Measurements from ENCODE around the gene ALLC. TPM values are rescaled to one million over a fixed set of nuclear protein-coding genes. Genes with fewer than 3 reads are reported as not detected.

The ALLC gene
- total and polyA plus RNA-seq, 8 donors = not detected

DNA sequence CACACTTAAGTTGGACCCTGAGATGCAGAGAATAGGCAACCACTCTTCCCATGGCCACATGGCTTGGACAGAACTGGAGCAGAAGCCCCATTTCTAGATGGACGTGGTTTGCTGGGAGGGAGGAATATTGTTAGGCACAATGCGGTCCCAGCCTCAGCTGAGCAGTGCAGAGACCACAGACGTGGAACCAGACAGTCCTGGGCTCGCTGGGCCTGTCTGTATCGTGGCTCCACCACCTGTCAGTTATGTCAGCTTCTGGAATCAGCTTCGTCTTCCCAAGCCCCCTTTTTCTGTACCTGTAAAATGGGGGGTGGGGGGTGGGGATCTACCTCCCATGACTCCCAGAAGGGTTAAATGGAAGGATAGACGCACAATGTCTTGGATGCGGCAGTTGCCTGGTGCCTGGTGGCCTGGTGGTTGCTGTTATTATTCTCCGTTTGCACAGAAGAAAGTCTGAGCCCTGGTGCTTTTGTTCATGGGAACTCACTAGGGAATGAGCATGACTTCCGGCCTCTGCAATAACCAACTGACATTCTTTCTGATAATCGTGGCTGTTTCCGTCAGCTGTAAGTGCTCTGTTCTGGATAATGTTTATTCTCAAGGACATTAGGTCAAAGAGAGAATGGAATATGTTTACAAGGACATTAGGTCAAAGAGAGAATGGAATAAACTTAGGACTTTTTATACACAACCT lies 31.7 kb upstream of the ALLC start:
- WGBS, 5 donors = 49 to 67% (median 53%) methylated on average over 12 of the region's 12 CpGs
- DNase-seq = peak; percentile 17 to 73

DNA sequence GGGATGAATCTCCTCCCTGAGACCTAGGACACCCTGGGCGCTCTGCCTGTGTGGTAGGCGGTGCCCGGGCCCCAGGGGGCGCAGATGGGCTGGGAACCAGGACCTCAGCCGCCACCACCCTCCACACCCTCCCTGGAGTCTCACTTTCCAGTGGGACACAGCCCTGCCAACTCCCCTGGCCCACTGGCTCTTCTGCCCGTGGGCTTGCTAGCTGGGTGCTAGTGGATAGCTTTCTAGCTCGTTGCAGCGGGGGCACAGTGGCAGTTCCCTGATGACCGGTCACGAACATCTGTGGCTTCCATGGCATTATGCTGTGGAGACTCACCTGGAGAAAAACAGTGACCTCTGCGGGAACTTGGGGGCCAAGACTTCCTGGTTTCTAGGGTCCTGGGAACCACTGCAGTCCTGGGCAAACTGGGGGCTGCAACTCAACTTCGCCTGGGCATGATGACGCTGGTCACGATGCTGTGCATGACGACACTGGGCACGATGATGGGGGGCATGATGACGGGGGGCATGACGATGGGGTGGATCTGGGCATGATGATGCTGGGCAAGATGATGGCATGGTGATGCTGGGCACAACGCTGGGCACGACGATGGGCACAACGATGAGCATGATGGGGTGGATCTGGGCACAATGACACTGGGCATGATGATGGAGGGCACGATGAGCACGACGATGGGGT lies 31.0 kb upstream of the ALLC start:
- WGBS, 5 donors = 69 to 87% (median 84%) methylated on average over 23 to 25 of the region's 25 CpGs
- Histone ChIP-seq H3K4me3 (no peak overlapping the region), H3K4me1 (peaks cover 0 to 8% (median 0%) of the 10 kb centered on the region in 4 donors), H3K9me3 (peaks cover 0 to 5% (median 0%) of the 10 kb centered on the region in 4 donors), H3K27ac (peak overlapping the region in 4 of 5 donors; percentile 5 to 64 (median 48)), H3K36me3 (no peaks in the 10 kb centered on the region), H3K27me3 (peaks cover 0 to 7% (median 0%) of the 10 kb centered on the region in 3 donors)
- TF ChIP-seq POLR2AphosphoS5 (IDR thresholded peaks at IDR 0.05) (no peak), EP300 (IDR thresholded peaks at IDR 0.05) (no peak), POLR2A (IDR thresholded peaks at IDR 0.05) (no peak)
- TF ChIP-seq, protein P1, sequence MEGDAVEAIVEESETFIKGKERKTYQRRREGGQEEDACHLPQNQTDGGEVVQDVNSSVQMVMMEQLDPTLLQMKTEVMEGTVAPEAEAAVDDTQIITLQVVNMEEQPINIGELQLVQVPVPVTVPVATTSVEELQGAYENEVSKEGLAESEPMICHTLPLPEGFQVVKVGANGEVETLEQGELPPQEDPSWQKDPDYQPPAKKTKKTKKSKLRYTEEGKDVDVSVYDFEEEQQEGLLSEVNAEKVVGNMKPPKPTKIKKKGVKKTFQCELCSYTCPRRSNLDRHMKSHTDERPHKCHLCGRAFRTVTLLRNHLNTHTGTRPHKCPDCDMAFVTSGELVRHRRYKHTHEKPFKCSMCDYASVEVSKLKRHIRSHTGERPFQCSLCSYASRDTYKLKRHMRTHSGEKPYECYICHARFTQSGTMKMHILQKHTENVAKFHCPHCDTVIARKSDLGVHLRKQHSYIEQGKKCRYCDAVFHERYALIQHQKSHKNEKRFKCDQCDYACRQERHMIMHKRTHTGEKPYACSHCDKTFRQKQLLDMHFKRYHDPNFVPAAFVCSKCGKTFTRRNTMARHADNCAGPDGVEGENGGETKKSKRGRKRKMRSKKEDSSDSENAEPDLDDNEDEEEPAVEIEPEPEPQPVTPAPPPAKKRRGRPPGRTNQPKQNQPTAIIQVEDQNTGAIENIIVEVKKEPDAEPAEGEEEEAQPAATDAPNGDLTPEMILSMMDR (IDR thresholded peaks at IDR 0.05) = no peak
- DNase-seq = peak in 1 of 2 donors; percentile 23
- intact Hi-C loops (cut with DNase I; ENCODE audit: low total_unique reads) = no loop called here

More for the DNA sequence above, 31.7 kb upstream of the ALLC start:
- no peaks in the 10 kb centered on the region for H3K36me3 ChIP-seq
- peak in 2 of 3 donors; percentile 38 to 62 for TF ChIP-seq POLR2AphosphoS5 (IDR thresholded peaks at IDR 0.05)
- TF ChIP-seq EP300 (IDR thresholded peaks at IDR 0.05) = no peak
- H3K9me3 ChIP-seq = peaks cover 0 to 5% (median 0%) of the 10 kb centered on the region in 4 donors
- no peak overlapping the region for H3K4me3 ChIP-seq
- intact Hi-C loops (cut with DNase I; ENCODE audit: low total_unique reads) = no loop called here
- peak overlapping the region; percentile 7 to 64 (median 54) for H3K27ac ChIP-seq
- peaks cover 0 to 8% (median 0%) of the 10 kb centered on the region in 4 donors for H3K4me1 ChIP-seq
- peaks cover 0 to 7% (median 0%) of the 10 kb centered on the region in 3 donors for H3K27me3 ChIP-seq

DNA sequence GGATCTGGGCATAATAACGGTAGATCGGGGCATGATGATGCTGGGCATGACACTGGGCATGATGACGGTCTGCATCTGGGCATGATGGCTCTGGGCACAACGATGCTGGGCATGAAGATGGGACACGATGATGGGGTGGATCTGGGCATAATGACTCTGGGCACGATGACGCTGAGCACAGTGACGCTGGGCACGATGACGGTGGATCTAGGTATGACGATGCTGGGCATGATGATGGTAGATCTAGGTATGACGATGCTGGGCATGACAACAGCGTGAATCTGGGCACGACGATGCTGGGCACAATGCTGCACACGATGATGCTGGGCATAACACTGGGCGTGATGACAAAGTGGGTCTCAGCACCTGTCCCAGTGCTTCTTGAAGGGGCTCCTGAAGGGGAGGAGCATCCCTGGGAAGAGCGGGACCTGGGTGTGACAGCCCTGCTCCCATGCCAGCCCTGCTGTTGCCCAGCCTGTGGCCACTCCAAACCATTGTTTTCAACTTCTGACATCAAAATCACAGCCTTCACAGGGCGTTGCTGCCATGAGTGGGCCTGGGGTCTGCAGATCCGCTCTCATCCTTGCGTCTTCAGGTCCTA lies 30.4 kb upstream of the ALLC start:
- Histone ChIP-seq H3K27me3 (peaks cover 0 to 7% (median 0%) of the 10 kb centered on the region in 3 donors), H3K4me1 (peaks cover 0 to 8% (median 0%) of the 10 kb centered on the region in 4 donors), H3K36me3 (no peaks in the 10 kb centered on the region), H3K9me3 (peaks cover 0 to 5% (median 0%) of the 10 kb centered on the region in 4 donors), H3K4me3 (no peak overlapping the region), H3K27ac (no peak overlapping the region)
- intact Hi-C loops (cut with DNase I; ENCODE audit: low total_unique reads) = no loop called here
- WGBS, 5 donors = 90 to 96% (median 91%) methylated on average over 21 of the region's 21 CpGs
- no peak for TF ChIP-seq POLR2A (IDR thresholded peaks at IDR 0.05)
- no peak for TF ChIP-seq POLR2AphosphoS5 (IDR thresholded peaks at IDR 0.05)
- TF ChIP-seq, protein P1 (IDR thresholded peaks at IDR 0.05) = no peak
- no peak for TF ChIP-seq EP300 (IDR thresholded peaks at IDR 0.05)
- peak in 1 of 2 donors; percentile 8 for DNase-seq

DNA sequence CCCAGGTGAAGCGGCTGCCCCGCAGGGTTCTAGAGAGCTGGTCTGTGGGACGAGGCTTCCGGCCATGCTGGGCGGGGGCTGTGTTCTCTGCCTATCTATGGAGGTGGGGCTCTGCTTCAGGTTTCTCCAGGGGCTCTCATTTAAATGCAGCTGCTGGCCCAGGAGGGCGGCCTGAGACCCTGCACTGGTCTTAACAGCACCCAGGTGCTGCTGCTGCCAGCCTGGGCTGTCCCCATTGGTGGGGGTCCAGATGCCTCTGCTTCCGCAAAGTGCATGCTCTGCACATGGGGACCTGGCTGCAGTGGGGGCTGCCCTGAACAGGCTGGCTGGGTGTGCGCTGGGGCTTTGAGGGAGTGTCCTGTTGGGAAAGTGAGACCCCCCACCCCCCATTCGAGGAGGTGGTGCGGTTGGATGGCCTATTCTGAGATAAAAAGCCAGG lies 29.7 kb upstream of the ALLC start:
- H3K4me3 ChIP-seq = no peak overlapping the region
- H3K4me1 ChIP-seq = peaks cover 0 to 8% (median 0%) of the 10 kb centered on the region in 4 donors
- no peak overlapping the region for H3K27ac ChIP-seq
- H3K36me3 ChIP-seq = no peaks in the 10 kb centered on the region
- H3K27me3 ChIP-seq = peaks cover 0 to 7% (median 0%) of the 10 kb centered on the region in 3 donors
- no peak for TF ChIP-seq POLR2A (IDR thresholded peaks at IDR 0.05)
- TF ChIP-seq, protein P1 (IDR thresholded peaks at IDR 0.05) = no peak
- TF ChIP-seq POLR2AphosphoS5 (IDR thresholded peaks at IDR 0.05) = no peak
- TF ChIP-seq EP300 (IDR thresholded peaks at IDR 0.05) = no peak
- WGBS, 5 donors = 71 to 81% (median 77%) methylated on average over 6 to 10 of the region's 10 CpGs
- peak in 1 of 2 donors; percentile 16 for DNase-seq
- peaks cover 0 to 5% (median 0%) of the 10 kb centered on the region in 4 donors for H3K9me3 ChIP-seq
- intact Hi-C loops (cut with DNase I; ENCODE audit: low total_unique reads) = no loop called here
